Endothelial cell of umbilical vein (primary cell): ENCODE measurements around the gene HUNK. TPM values are rescaled to one million over a fixed set of nuclear protein-coding genes. Genes with fewer than 3 reads are reported as not detected.

Source experiments
- BruUV-seq: library from RNA; stranded (reverse); fragments of 400-500 nt; replicated peaks from 2 replicates; lab custom pipeline; 2021; lab: Mats Ljungman, UMichigan
- CTCF ChIA-PET: fragments of 300-600, 350-600 bp; sonication (Branson Sonifier 250); formaldehyde crosslinking; loops from one replicate; lab custom pipeline; 2021; ENCODE audit warnings: antibody characterized with exemption, inconsistent platforms; lab: Charles Lee
- POLR2A ChIA-PET: fragments of 300-600, 350-600 bp; sonication (Branson Sonifier 250); formaldehyde crosslinking; loops from one replicate; lab custom pipeline; 2021; ENCODE audit warnings: antibody characterized with exemption, inconsistent platforms; lab: Charles Lee
- DNase-seq: peaks from one replicate; pipeline ENCODE4 v3.0.0-alpha.2; 2011; ENCODE audit warnings: low read depth, low spot score
- FAIRE-seq: peaks from 2 replicates; lab custom pipeline; 2011; peaks lifted over from hg19 to GRCh38; lab: Jason Lieb, UNC
- H2AFZ ChIP-seq: 2 replicates; pipeline ENCODE4 v1.6.0; 2012; ENCODE audit warnings: low read depth, low read length, control low read depth, inconsistent platforms
- H3K27ac ChIP-seq: 2 replicates; pipeline ENCODE4 v1.5.1; 2011; ENCODE audit warnings: low read depth, mild to moderate bottlenecking, control low read depth, low read length, moderate library complexity; ENCODE audit not compliant: insufficient read depth
- H3K27me3 ChIP-seq, 2 experiments: 2 replicates each; pipeline versions ENCODE4 v1.6.0 to v1.6.1; 2011; ENCODE audit warnings: low read length in 2 of 2, mixed read lengths in 1 of 2; ENCODE audit not compliant: control insufficient read depth in 2 of 2, insufficient read depth in 2 of 2
- H3K36me3 ChIP-seq, 2 experiments: 2 replicates in 1 of 2; 3 replicates in 1 of 2; pipeline ENCODE4 v1.5.1; 2011; ENCODE audit warnings: low read length in 2 of 2, mild to moderate bottlenecking in 1 of 2, moderate library complexity in 1 of 2; ENCODE audit not compliant: control insufficient read depth in 2 of 2, insufficient read depth in 2 of 2; ENCODE audit errors: extremely low read depth in 1 of 2
- H3K4me1 ChIP-seq: 3 replicates; pipeline ENCODE4 v1.5.1; 2011; ENCODE audit warnings: mild to moderate bottlenecking, low read length; ENCODE audit not compliant: control insufficient read depth, insufficient read depth; ENCODE audit errors: extremely low read depth
- H3K4me2 ChIP-seq: 2 replicates; pipeline ENCODE4 v1.6.1; 2011; ENCODE audit warnings: low read length, control low read depth, mixed read lengths; ENCODE audit not compliant: insufficient read depth
- H3K4me3 ChIP-seq, 3 experiments: fragments of 200-600 bp in 1 of 3; sonication (generic), shearing (Covaris generic) in 1 of 3; replicated peaks in 1 of 3; 2 replicates each; pipeline ENCODE4 v1.5.1; 2011 to 2016; ENCODE audit warnings: control low read depth in 3 of 3, low read length in 3 of 3, mild to moderate bottlenecking in 2 of 3, inconsistent platforms in 1 of 3, low read depth in 1 of 3, moderate library complexity in 1 of 3; ENCODE audit not compliant: insufficient read depth in 1 of 3
- H3K79me2 ChIP-seq: 2 replicates; pipeline ENCODE4 v1.6.0; 2012; ENCODE audit warnings: low read length, inconsistent platforms; ENCODE audit not compliant: control insufficient read depth, insufficient read depth
- H3K9ac ChIP-seq: replicated peaks from 2 replicates; pipeline ENCODE3; 2011; ENCODE audit warnings: low read length, control low read depth; ENCODE audit not compliant: insufficient read depth; ENCODE audit errors: extremely low read depth
- H3K9me1 ChIP-seq: replicated peaks from 3 replicates; pipeline ENCODE4 v1.6.0; 2011; ENCODE audit warnings: mild to moderate bottlenecking, low read length; ENCODE audit not compliant: control insufficient read depth, insufficient read depth; ENCODE audit errors: extremely low read depth
- H3K9me3 ChIP-seq: replicated peaks from 2 replicates; pipeline ENCODE4 v1.5.1; 2012; ENCODE audit warnings: low read length, inconsistent platforms; ENCODE audit not compliant: control insufficient read depth, insufficient read depth
- H4K20me1 ChIP-seq: replicated peaks from 2 replicates; pipeline ENCODE3; 2011; ENCODE audit warnings: mild to moderate bottlenecking, low read length; ENCODE audit not compliant: control insufficient read depth, insufficient read depth; ENCODE audit errors: extremely low read depth
- CTCF ChIP-seq, 2 donors: IDR thresholded peaks; 1 replicate in 1 of 2; 2 replicates in 1 of 2; pipeline ENCODE4 v1.5.1; 2011; ENCODE audit warnings: low read length in 2 of 2, mild to moderate bottlenecking in 2 of 2, moderate library complexity in 2 of 2, control low read depth in 1 of 2, inconsistent platforms in 1 of 2, low read depth in 1 of 2; ENCODE audit not compliant: insufficient read depth in 1 of 2; ENCODE audit errors: extremely low read depth in 1 of 2
- EZH2 ChIP-seq: IDR thresholded peaks from 2 replicates; pipeline ENCODE4 v1.6.1; 2012; ENCODE audit warnings: borderline replicate concordance, low read depth, mild to moderate bottlenecking, moderate library complexity, low read length, inconsistent platforms; ENCODE audit not compliant: severe bottlenecking
- FOS ChIP-seq: IDR thresholded peaks from 2 replicates; pipeline ENCODE4 v1.6.1; 2011; ENCODE audit warnings: mild to moderate bottlenecking, low read length, moderate library complexity, borderline replicate concordance; ENCODE audit not compliant: insufficient read depth
- GATA2 ChIP-seq: IDR thresholded peaks from 2 replicates; pipeline ENCODE4 v1.7.0; 2011; ENCODE audit warnings: low read depth, mild to moderate bottlenecking, moderate library complexity, mixed read lengths, low read length; ENCODE audit not compliant: insufficient read length, insufficient read depth
- JUN ChIP-seq: IDR thresholded peaks from 2 replicates; pipeline ENCODE4 v1.6.1; 2011; ENCODE audit warnings: borderline replicate concordance, low read depth; ENCODE audit not compliant: insufficient read length, insufficient read depth
- MAX ChIP-seq: IDR thresholded peaks from 2 replicates; pipeline ENCODE4 v1.6.1; 2011; ENCODE audit not compliant: insufficient read depth, insufficient read length
- MYC ChIP-seq: IDR thresholded peaks from one replicate; pipeline ENCODE4 v1.6.1; 2011; ENCODE audit warnings: mild to moderate bottlenecking, low read depth, low read length
- POLR2A ChIP-seq: IDR thresholded peaks from 2 replicates; pipeline ENCODE4 v1.6.1; 2012; ENCODE audit warnings: low read depth, mild to moderate bottlenecking, control low read depth, low read length
- POLR2AphosphoS5 ChIP-seq: IDR thresholded peaks from 2 replicates; pipeline ENCODE4 v1.6.1; 2012; ENCODE audit warnings: low read depth, mild to moderate bottlenecking, control low read depth, low read length, moderate library complexity; ENCODE audit not compliant: insufficient read depth
- dilution Hi-C: fragments of 300-500 bp; cut with MboI; formaldehyde crosslinking; loops from one replicate; pipeline ENCODE4 v1.15.0; 2019; ENCODE audit warnings: low sequenced_read_pairs; ENCODE audit not compliant: extremely low pct_ligation_motif_present
- intact Hi-C: fragments of 100-400 bp; cut with micrococcal nuclease; formaldehyde crosslinking; loops from one replicate; pipeline ENCODE4 v1.10.0; 2022
- polyA plus RNA-seq, 4 experiments: library from polyadenylated mRNA; depleted of rRNA in 3 of 4; stranded (reverse) in 3 of 4; unstranded in 1 of 4; fragments of >200 nt; gene quantifications; 2 replicates each; pipeline versions ENCODE4 v1.2.1 to v1.2.3, GENCODE V29; 2011 to 2012; ENCODE audit warnings: missing spikeins in 1 of 4
- total RNA-seq: library from RNA; stranded (reverse); gene quantifications from 2 replicates; pipeline ENCODE4 v1.2.3, GENCODE V29; 2021

HUNK gene
- total and polyA plus RNA-seq, 2 donors (not counting 3 experiments of a cell fraction or from before 2014, with no cell fraction given): not detected

- DNase-seq: no peak
- no peak overlapping the region for H3K4me3 ChIP-seq
- H3K79me2 ChIP-seq: no peaks in the 10 kb centered on the region
- no peak overlapping the region for H3K4me2 ChIP-seq
- H3K36me3 ChIP-seq: no peaks in the 10 kb centered on the region
- POLR2A ChIA-PET: no interaction called here
- H3K9me1 ChIP-seq: no peaks in the 10 kb centered on the region
- intact Hi-C loops (loop anchor here (10.0 kb wide), 1 partner anchor 271 kb away; no protein-coding TSS in a partner anchor), dilution Hi-C loops (no loop called here)
- H3K9ac ChIP-seq: no peak overlapping the region
- H3K4me1 ChIP-seq: no peaks in the 10 kb centered on the region
- no peaks in the 10 kb centered on the region for H4K20me1 ChIP-seq
- no peaks in the 10 kb centered on the region for H3K27me3 ChIP-seq
- no peak overlapping the region for H2AFZ ChIP-seq
- no peak for FAIRE-seq
- H3K9me3 ChIP-seq: no peaks in the 10 kb centered on the region
- BruUV-seq: no TSS peak
- CTCF ChIA-PET: no interaction called here
- H3K27ac ChIP-seq: no peak overlapping the region
- TF ChIP-seq EZH2 (no peak), POLR2A (no peak), POLR2AphosphoS5 (no peak), JUN (no peak), MYC (no peak), FOS (no peak), GATA2 (no peak), CTCF (IDR thresholded peaks at IDR 0.05; ENCODE audit: extremely low read depth in 1 of 2, insufficient read depth in 1 of 2, low read depth in 1 of 2, low read length in 2 of 2) (no peak), MAX (no peak)
These were observed 110.7 kb downstream of the HUNK start for GRCh38 chr21:31983554-31983953.
